Vagina (tissue), 2 donors: ENCODE measurements around the gene GNPTG. TPM values are rescaled to one million over a fixed set of nuclear protein-coding genes. Genes with fewer than 3 reads are reported as not detected.

Source experiments
- DNase-seq, 2 donors: peaks; one replicate each; pipeline ENCODE4 v3.0.0-alpha.2; 2017; ENCODE audit errors: extremely low spot score in 2 of 2
- H3K27ac ChIP-seq: fragments of 200-600 bp; sonication (generic); one replicate; pipeline ENCODE4 v1.5.1; 2019
- H3K27me3 ChIP-seq: fragments of 200-600 bp; sonication (generic); one replicate; pipeline ENCODE4 v1.5.1; 2019
- H3K36me3 ChIP-seq, 2 donors: fragments of 200-600 bp; sonication (generic); one replicate each; pipeline ENCODE4 v1.5.1; 2017 to 2019
- H3K4me1 ChIP-seq: fragments of 200-600 bp; sonication (generic); one replicate; pipeline ENCODE4 v1.5.1; 2019
- H3K4me3 ChIP-seq, 2 donors: fragments of 200-600 bp; sonication (generic); 1 replicate in 1 of 2; 2 replicates in 1 of 2; pipeline ENCODE4 v1.5.1; 2016 to 2019
- H3K9me3 ChIP-seq: fragments of 200-600 bp; sonication (generic); one replicate; pipeline ENCODE4 v1.5.1; 2019
- CTCF ChIP-seq, 3 experiments: fragments of 450-650 bp in 2 of 3; fragments of 200-600 bp in 1 of 3; sonication (generic) in 1 of 3; IDR thresholded peaks; one replicate each; pipeline ENCODE4 v1.5.1; 2017 to 2019; ENCODE audit warnings: antibody characterized with exemption in 3 of 3, mild to moderate bottlenecking in 2 of 3, moderate library complexity in 2 of 3
- POLR2A ChIP-seq, 2 donors: fragments of 450-650 bp; IDR thresholded peaks; one replicate each; pipeline ENCODE4 v1.6.1; 2017; ENCODE audit warnings: antibody characterized with exemption in 2 of 2, mild to moderate bottlenecking in 2 of 2, moderate library complexity in 2 of 2
- POLR2AphosphoS5 ChIP-seq, 2 donors: sonication (generic); formaldehyde crosslinking; IDR thresholded peaks; one replicate each; pipeline ENCODE4 v1.9.0; 2017; ENCODE audit warnings: antibody characterized with exemption in 2 of 2, mild to moderate bottlenecking in 2 of 2, low read depth in 1 of 2; ENCODE audit not compliant: insufficient read depth in 1 of 2
- intact Hi-C: fragments of 100-400 bp; cut with DNase I; formaldehyde crosslinking; loops from one replicate; pipeline ENCODE4 v1.15.1; 2023
- total RNA-seq: library from RNA; depleted of rRNA; stranded (reverse); fragments of >200 nt; gene quantifications from one replicate; pipeline ENCODE4 v1.2.3, GENCODE V29; 2016

The GNPTG gene
- total RNA-seq, 1 donor from 2014 or later, result 63.3 TPM

GRCh38 chr16:1350691-1351090 lies 1.0 kb upstream of the GNPTG start:
- Histone ChIP-seq H3K4me1 (peaks cover 35% of the 10 kb centered on the region), H3K27me3 (no peaks in the 10 kb centered on the region), H3K27ac (no peak overlapping the region), H3K36me3 (peaks cover 0 to 20% of the 10 kb centered on the region in 2 donors), H3K4me3 (peak overlapping the region; percentile 97 to 99), H3K9me3 (no peaks in the 10 kb centered on the region)
- intact Hi-C loops, result no loop called here
- DNase-seq, result no peak
- TF ChIP-seq POLR2AphosphoS5 (IDR thresholded peaks at IDR 0.05; ENCODE audit: insufficient read depth in 1 of 2, low read depth in 1 of 2), result no peak
- TF ChIP-seq POLR2A (IDR thresholded peaks at IDR 0.05), result no peak
- TF ChIP-seq CTCF (IDR thresholded peaks at IDR 0.05), result no peak

DNA sequence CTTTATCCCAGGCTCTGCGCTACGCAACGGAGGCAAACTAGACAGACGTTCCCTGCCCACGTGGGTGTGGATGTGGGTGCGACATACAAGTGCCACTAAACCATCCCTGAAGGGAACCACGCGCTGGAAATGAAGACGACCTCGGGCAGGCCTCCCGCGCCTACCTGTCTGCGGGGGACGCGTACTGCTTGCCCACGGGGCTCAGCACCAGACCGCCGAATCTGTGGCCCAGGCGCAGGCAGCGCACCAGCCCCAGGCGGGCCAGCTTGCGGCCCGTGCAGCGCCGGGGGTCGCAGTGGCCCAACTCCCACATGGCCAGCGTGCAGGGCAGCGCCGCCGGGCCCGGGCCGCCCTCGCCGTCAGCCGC lies 533 bp upstream of the GNPTG start:
- peak overlapping the region; percentile 71 for H3K27ac ChIP-seq
- intact Hi-C loops, result no loop called here
- peaks cover 35% of the 10 kb centered on the region for H3K4me1 ChIP-seq
- peaks cover 0 to 20% of the 10 kb centered on the region in 2 donors for H3K36me3 ChIP-seq
- H3K4me3 ChIP-seq, result peak overlapping the region; percentile 97 to 99
- TF ChIP-seq POLR2A (IDR thresholded peaks at IDR 0.05) (no peak), POLR2AphosphoS5 (IDR thresholded peaks at IDR 0.05; ENCODE audit: insufficient read depth in 1 of 2, low read depth in 1 of 2) (no peak), CTCF (IDR thresholded peaks at IDR 0.05) (no peak)
- no peaks in the 10 kb centered on the region for H3K9me3 ChIP-seq
- H3K27me3 ChIP-seq, result no peaks in the 10 kb centered on the region
- no peak for DNase-seq

- H3K4me1 ChIP-seq, result peaks cover 31% of the 10 kb centered on the region
Observed at GRCh38 chr16:1354815-1355540, 3.2 kb downstream of the GNPTG start.

DNA sequence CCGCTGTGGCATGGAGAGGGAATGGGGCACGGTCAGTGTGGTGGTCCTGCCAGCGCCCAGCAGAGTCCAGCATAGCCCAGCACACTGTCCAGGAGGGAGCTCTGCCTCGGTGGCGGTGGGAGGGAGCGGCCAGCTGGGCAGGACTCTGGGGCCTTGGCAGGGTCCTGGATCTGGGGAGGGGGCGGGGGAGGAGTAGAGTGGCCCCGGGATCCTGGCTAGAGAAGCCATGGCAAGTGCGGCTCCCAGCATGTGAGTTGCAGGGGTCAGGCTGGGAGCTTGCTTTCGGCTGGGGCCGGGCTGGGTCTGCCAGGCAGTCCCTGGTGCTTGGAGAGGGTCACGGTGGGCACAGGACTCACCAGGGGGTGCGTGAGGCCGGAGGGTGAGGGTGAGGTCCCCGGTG lies 3.9 kb downstream of the GNPTG start:
- Histone ChIP-seq H3K27ac (no peak overlapping the region), H3K36me3 (no peaks in the 10 kb centered on the region), H3K9me3 (no peaks in the 10 kb centered on the region), H3K4me3 (no peak overlapping the region), H3K4me1 (peaks cover 24% of the 10 kb centered on the region), H3K27me3 (no peaks in the 10 kb centered on the region)
- intact Hi-C loops, result no loop called here
- no peak for DNase-seq
- TF ChIP-seq POLR2A (IDR thresholded peaks at IDR 0.05) (no peak), CTCF (IDR thresholded peaks at IDR 0.05) (no peak), POLR2AphosphoS5 (IDR thresholded peaks at IDR 0.05; ENCODE audit: insufficient read depth in 1 of 2, low read depth in 1 of 2) (no peak)

More at GRCh38 chr16:1354815-1355540, 3.2 kb downstream of the GNPTG start:
- TF ChIP-seq POLR2AphosphoS5 (IDR thresholded peaks at IDR 0.05; ENCODE audit: insufficient read depth in 1 of 2, low read depth in 1 of 2) (no peak), POLR2A (IDR thresholded peaks at IDR 0.05) (no peak), CTCF (IDR thresholded peaks at IDR 0.05) (no peak)
- Histone ChIP-seq H3K9me3 (no peaks in the 10 kb centered on the region), H3K36me3 (peaks cover 0 to 2% of the 10 kb centered on the region in 2 donors), H3K4me3 (no peak overlapping the region), H3K27me3 (no peaks in the 10 kb centered on the region), H3K27ac (no peak overlapping the region)
- DNase-seq, result no peak
- intact Hi-C loops, result no loop called here
